Measurements from ENCODE around the gene MCEMP1. TPM values are rescaled to one million over a fixed set of nuclear protein-coding genes. Genes with fewer than 3 reads are reported as not detected.

The MCEMP1 gene
- total RNA-seq, 4 donors from 2014 or later = 0.41 TPM; not detected in 3

DNA sequence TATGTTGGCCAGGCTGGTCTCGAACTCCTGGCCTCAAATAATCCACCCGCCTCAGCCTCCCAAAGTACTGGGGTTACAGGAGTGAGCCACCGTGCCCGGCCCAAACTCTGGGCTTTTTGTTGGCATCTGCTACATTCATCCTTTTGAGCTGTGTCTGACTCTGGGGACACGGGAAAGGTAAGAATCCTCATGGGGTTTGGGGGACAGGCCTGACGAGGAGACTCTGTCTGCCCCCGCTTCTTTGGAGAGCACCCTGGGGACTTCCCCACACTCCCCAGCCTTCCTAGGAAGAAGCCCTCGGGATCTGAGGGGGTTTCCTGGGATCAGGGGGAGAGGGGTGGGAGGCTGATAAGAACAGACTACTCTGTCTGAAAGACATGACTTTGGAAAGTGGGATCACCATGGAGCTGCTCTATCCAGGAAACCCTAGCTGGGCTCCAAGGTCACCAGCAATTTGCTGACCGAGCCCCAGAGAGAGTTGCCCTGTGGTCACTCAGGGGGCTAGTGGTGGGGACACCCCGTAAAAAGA is 33.1 kb downstream of the MCEMP1 start:
- H3K4me3 ChIP-seq = no peak overlapping the region
- 73 to 82% methylated on average over 4 to 10 of the region's 10 CpGs for WGBS, 2 donors (ENCODE audit: low coverage in 1 of 2)
- no peak for TF ChIP-seq POLR2A (IDR thresholded peaks at IDR 0.05)
- no peak for TF ChIP-seq POLR2AphosphoS5 (IDR thresholded peaks at IDR 0.05)
- TF ChIP-seq EP300 (IDR thresholded peaks at IDR 0.05; ENCODE audit: low read depth) = no peak
- TF ChIP-seq, protein P1, sequence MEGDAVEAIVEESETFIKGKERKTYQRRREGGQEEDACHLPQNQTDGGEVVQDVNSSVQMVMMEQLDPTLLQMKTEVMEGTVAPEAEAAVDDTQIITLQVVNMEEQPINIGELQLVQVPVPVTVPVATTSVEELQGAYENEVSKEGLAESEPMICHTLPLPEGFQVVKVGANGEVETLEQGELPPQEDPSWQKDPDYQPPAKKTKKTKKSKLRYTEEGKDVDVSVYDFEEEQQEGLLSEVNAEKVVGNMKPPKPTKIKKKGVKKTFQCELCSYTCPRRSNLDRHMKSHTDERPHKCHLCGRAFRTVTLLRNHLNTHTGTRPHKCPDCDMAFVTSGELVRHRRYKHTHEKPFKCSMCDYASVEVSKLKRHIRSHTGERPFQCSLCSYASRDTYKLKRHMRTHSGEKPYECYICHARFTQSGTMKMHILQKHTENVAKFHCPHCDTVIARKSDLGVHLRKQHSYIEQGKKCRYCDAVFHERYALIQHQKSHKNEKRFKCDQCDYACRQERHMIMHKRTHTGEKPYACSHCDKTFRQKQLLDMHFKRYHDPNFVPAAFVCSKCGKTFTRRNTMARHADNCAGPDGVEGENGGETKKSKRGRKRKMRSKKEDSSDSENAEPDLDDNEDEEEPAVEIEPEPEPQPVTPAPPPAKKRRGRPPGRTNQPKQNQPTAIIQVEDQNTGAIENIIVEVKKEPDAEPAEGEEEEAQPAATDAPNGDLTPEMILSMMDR (IDR thresholded peaks at IDR 0.05) = no peak
- no peaks in the 10 kb centered on the region for H3K36me3 ChIP-seq
- no peak for DNase-seq
- intact Hi-C loops (cut with DNase I; ENCODE audit: low total_unique reads) = no loop called here
- in situ Hi-C loops (cut with MboI; ENCODE audit: low pct_ligation_motif_present in 1 of 4, low pct_unique_long_range_greater_than_20kb in 1 of 4, low sequenced_read_pairs in 3 of 4) = no loop called here
- H3K9me3 ChIP-seq = no peaks in the 10 kb centered on the region
- no peaks in the 10 kb centered on the region for H3K4me1 ChIP-seq
- H3K27me3 ChIP-seq = no peaks in the 10 kb centered on the region
- no peak overlapping the region for H3K27ac ChIP-seq

DNA sequence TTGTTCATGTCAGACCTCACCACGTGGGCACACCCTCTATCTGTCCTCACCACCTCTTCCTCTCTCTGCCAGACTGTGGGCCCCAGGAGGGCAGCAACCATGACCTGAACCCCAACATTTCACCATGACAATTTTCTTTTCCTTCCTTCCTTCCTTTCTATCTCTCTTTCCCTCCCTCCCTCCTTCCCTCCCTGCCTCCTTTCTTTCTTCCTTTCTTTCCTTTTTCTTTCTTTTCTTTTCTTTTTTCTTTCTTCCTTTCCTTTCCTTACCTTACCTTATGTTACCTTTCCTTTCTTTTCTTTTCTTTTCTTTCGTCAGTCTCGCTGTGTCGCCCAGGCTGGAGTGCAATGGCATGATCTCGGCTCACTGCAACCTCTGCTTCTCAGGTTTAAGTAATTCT is 33.7 kb downstream of the MCEMP1 start:
- 75 to 81% methylated on average over 5 of the region's 5 CpGs for WGBS, 2 donors (ENCODE audit: low coverage in 1 of 2)
- Histone ChIP-seq H3K4me3 (no peak overlapping the region), H3K36me3 (no peaks in the 10 kb centered on the region), H3K9me3 (no peaks in the 10 kb centered on the region), H3K4me1 (no peaks in the 10 kb centered on the region), H3K27me3 (no peaks in the 10 kb centered on the region), H3K27ac (no peak overlapping the region)
- in situ Hi-C loops (cut with MboI; ENCODE audit: low pct_ligation_motif_present in 1 of 4, low pct_unique_long_range_greater_than_20kb in 1 of 4, low sequenced_read_pairs in 3 of 4) = no loop called here
- intact Hi-C loops (cut with DNase I; ENCODE audit: low total_unique reads) = no loop called here
- TF ChIP-seq POLR2A (IDR thresholded peaks at IDR 0.05) (no peak), EP300 (IDR thresholded peaks at IDR 0.05; ENCODE audit: low read depth) (no peak), POLR2AphosphoS5 (IDR thresholded peaks at IDR 0.05) (no peak)
- TF ChIP-seq, protein P1 (IDR thresholded peaks at IDR 0.05) = no peak
- no peak for DNase-seq

DNA sequence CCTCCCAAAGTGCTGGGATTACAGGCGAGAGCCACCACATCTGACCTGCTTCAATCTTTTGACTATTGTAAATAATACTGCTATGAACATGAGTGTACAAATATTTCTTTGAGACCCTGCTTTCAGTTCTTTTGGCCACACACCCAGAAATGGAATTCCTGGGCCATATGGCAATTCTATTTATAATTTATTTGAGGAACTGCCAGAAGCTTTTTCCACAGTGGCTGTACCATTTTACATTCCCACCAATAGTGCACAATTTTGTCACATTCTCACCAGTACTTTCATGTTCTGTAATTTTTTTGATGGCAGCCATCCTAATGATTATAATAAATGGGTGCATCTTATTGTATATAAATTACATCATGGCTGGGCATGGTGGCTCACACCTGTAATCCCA is 38.8 kb downstream of the MCEMP1 start:
- H3K27ac ChIP-seq = no peak overlapping the region
- H3K4me3 ChIP-seq = no peak overlapping the region
- in situ Hi-C loops (cut with MboI; ENCODE audit: low pct_ligation_motif_present in 1 of 4, low pct_unique_long_range_greater_than_20kb in 1 of 4, low sequenced_read_pairs in 3 of 4) (no loop called here), intact Hi-C loops (cut with DNase I; ENCODE audit: low total_unique reads) (no loop called here)
- 20 to 79% methylated on average over 1 of the region's 1 CpG for WGBS, 2 donors (ENCODE audit: low coverage in 1 of 2)
- no peak for DNase-seq
- no peaks in the 10 kb centered on the region for H3K36me3 ChIP-seq
- no peaks in the 10 kb centered on the region for H3K9me3 ChIP-seq
- H3K4me1 ChIP-seq = no peaks in the 10 kb centered on the region
- TF ChIP-seq POLR2AphosphoS5 (IDR thresholded peaks at IDR 0.05) (no peak), EP300 (IDR thresholded peaks at IDR 0.05; ENCODE audit: low read depth) (no peak), POLR2A (IDR thresholded peaks at IDR 0.05) (no peak)
- TF ChIP-seq, protein P1 (IDR thresholded peaks at IDR 0.05) = no peak
- H3K27me3 ChIP-seq = no peaks in the 10 kb centered on the region

DNA sequence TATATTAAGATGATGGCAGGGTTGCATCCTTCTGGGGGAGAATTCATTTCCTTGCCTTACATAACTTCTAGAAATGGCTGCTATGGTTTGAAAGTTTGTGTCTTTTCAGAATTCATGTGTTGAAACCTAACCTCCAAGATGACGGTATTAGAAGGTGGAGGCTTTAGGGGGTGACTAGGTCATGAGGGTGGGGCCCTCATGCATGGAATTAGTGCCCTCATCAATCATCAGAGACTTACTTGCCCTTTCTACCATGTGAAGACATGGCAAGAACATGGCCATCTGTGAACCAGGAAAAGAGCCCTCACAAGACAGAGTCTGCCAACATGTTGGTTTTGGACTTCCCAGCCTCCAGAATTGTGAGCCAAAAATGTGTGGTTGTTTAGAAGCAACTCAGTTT is 39.9 kb downstream of the MCEMP1 start:
- Histone ChIP-seq H3K36me3 (no peaks in the 10 kb centered on the region), H3K4me3 (no peak overlapping the region), H3K4me1 (no peaks in the 10 kb centered on the region), H3K27ac (no peak overlapping the region), H3K9me3 (no peaks in the 10 kb centered on the region), H3K27me3 (no peaks in the 10 kb centered on the region)
- in situ Hi-C loops (cut with MboI; ENCODE audit: low pct_ligation_motif_present in 1 of 4, low pct_unique_long_range_greater_than_20kb in 1 of 4, low sequenced_read_pairs in 3 of 4) (no loop called here), intact Hi-C loops (cut with DNase I; ENCODE audit: low total_unique reads) (no loop called here)
- WGBS, 2 donors (ENCODE audit: low coverage in 1 of 2) = 67 to 88% methylated on average over 1 of the region's 1 CpG
- TF ChIP-seq EP300 (IDR thresholded peaks at IDR 0.05; ENCODE audit: low read depth) (no peak), POLR2AphosphoS5 (IDR thresholded peaks at IDR 0.05) (no peak), POLR2A (IDR thresholded peaks at IDR 0.05) (no peak)
- TF ChIP-seq, protein P1 (IDR thresholded peaks at IDR 0.05) = no peak
- DNase-seq = no peak

Data from transverse colon (tissue), 4 donors.